ENCODE data around the gene NSUN5.
"Not testable (repeated sequence)": the region's sequence is repeated elsewhere in the genome, so short reads cannot be mapped to it uniquely, and the experiment has no call there.

The NSUN5 gene

GRCh38 chr7:73314271-73314670 lies 5.6 kb upstream of the NSUN5 start:
- Histone ChIP-seq H3K27me3 (ENCODE audit: insufficient read depth, poor library complexity, severe bottlenecking) (no peaks in the 10 kb centered on the region), H3K27ac (replicated peaks) (no peak overlapping the region), H3K4me3 (replicated peaks; ENCODE audit: insufficient read depth, low read length) (no peak overlapping the region)
- DNase-seq (ENCODE audit: low read depth in 1 of 2, low spot score in 1 of 2), result no peak
- no peak for TF ChIP-seq GABPA (IDR thresholded peaks at IDR 0.05; ENCODE audit: low read depth)
- no peak for TF ChIP-seq SPI1 (IDR thresholded peaks at IDR 0.05; ENCODE audit: borderline replicate concordance, low read depth)
- TF ChIP-seq, protein P1, sequence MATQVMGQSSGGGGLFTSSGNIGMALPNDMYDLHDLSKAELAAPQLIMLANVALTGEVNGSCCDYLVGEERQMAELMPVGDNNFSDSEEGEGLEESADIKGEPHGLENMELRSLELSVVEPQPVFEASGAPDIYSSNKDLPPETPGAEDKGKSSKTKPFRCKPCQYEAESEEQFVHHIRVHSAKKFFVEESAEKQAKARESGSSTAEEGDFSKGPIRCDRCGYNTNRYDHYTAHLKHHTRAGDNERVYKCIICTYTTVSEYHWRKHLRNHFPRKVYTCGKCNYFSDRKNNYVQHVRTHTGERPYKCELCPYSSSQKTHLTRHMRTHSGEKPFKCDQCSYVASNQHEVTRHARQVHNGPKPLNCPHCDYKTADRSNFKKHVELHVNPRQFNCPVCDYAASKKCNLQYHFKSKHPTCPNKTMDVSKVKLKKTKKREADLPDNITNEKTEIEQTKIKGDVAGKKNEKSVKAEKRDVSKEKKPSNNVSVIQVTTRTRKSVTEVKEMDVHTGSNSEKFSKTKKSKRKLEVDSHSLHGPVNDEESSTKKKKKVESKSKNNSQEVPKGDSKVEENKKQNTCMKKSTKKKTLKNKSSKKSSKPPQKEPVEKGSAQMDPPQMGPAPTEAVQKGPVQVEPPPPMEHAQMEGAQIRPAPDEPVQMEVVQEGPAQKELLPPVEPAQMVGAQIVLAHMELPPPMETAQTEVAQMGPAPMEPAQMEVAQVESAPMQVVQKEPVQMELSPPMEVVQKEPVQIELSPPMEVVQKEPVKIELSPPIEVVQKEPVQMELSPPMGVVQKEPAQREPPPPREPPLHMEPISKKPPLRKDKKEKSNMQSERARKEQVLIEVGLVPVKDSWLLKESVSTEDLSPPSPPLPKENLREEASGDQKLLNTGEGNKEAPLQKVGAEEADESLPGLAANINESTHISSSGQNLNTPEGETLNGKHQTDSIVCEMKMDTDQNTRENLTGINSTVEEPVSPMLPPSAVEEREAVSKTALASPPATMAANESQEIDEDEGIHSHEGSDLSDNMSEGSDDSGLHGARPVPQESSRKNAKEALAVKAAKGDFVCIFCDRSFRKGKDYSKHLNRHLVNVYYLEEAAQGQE (IDR thresholded peaks at IDR 0.05; ENCODE audit: insufficient replicate concordance, low read depth), result no peak
- no peak for TF ChIP-seq POLR2AphosphoS5 (IDR thresholded peaks at IDR 0.05; ENCODE audit: low read depth)
- TF ChIP-seq CTCF (IDR thresholded peaks at IDR 0.05; ENCODE audit: insufficient read depth, low read length), result no peak

DNA sequence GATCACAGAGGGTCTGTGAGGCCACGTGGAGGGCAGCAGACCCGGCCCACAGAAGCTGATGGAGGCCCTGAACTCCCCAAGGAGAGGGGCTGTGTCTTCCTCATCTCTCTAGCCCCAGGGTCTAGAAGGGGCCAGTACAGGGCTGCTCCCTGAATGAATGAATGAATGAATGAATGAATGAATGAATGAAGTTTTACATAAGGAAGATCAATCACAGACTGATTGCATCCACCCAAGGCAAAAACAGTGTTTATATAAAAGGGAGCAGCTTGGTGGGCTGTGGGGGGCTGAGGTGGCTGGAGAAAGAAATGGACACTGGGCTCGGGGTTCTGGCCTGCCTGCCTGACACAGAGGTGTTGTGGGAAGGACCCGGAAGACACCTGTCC lies 4.9 kb upstream of the NSUN5 start:
- H3K4me3 ChIP-seq (replicated peaks; ENCODE audit: insufficient read depth, low read length), result no peak overlapping the region
- H3K27me3 ChIP-seq (ENCODE audit: insufficient read depth, poor library complexity, severe bottlenecking), result no peaks in the 10 kb centered on the region
- TF ChIP-seq SPI1 (IDR thresholded peaks at IDR 0.05; ENCODE audit: borderline replicate concordance, low read depth) (no peak), CTCF (IDR thresholded peaks at IDR 0.05; ENCODE audit: insufficient read depth, low read length) (no peak), POLR2AphosphoS5 (IDR thresholded peaks at IDR 0.05; ENCODE audit: low read depth) (no peak)
- TF ChIP-seq, protein P1 (IDR thresholded peaks at IDR 0.05; ENCODE audit: insufficient replicate concordance, low read depth), result no peak
- H3K27ac ChIP-seq (replicated peaks), result no peak overlapping the region
- DNase-seq (ENCODE audit: low read depth in 1 of 2, low spot score in 1 of 2), result no peak

DNA sequence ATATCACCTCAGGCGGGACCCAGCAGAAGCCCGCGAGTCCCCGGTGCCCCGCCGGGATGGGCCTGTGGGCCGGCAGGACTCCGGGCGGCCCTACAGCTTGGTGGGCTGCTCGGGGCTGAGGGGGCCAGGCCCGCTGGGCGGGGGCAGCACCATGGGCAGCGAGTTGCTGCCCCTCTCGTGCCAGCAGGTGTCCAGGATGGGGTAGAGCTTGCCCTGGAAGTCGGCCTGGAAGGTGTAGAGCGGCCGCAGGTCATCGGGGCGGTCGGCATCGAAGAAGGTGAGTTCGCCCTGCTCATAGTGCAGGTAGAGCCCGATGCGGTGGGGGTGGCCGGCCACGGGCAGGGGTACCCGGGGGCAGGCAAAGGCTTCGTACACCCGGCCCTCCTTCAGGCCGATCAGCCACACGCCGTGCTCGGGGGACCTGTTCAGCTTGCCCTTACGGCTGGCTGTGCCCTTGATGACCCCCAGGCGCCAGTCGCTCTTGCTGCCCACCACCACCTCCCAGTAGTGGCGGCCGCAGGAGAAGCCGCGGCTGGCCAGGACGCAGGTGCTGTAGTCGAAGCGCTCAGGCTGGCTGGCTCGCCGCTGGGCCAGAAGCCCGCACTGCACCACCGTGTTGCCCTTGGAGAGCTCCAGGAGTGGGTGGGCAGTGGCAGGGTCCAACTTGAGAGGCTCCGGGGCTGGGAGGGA lies 4.3 kb upstream of the NSUN5 start:
- TF ChIP-seq GABPA (IDR thresholded peaks at IDR 0.05; ENCODE audit: low read depth) (no peak), CTCF (IDR thresholded peaks at IDR 0.05; ENCODE audit: insufficient read depth, low read length) (no peak), SPI1 (IDR thresholded peaks at IDR 0.05; ENCODE audit: borderline replicate concordance, low read depth) (no peak), POLR2AphosphoS5 (IDR thresholded peaks at IDR 0.05; ENCODE audit: low read depth) (no peak)
- TF ChIP-seq, protein P1 (IDR thresholded peaks at IDR 0.05; ENCODE audit: insufficient replicate concordance, low read depth), result no peak
- no peak overlapping the region for H3K4me3 ChIP-seq (replicated peaks; ENCODE audit: insufficient read depth, low read length)
- DNase-seq (ENCODE audit: low read depth in 1 of 2, low spot score in 1 of 2), result no peak
- H3K27ac ChIP-seq (replicated peaks), result no peak overlapping the region
- H3K27me3 ChIP-seq (ENCODE audit: insufficient read depth, poor library complexity, severe bottlenecking), result no peaks in the 10 kb centered on the region

- not testable (repeated sequence) for H3K27me3 ChIP-seq (ENCODE audit: insufficient read depth, poor library complexity, severe bottlenecking); DNase-seq (ENCODE audit: low read depth in 1 of 2, low spot score in 1 of 2); H3K27ac ChIP-seq (replicated peaks); H3K4me3 ChIP-seq (replicated peaks; ENCODE audit: insufficient read depth, low read length)
Observed at GRCh38 chr7:73311421-73311820, 2.8 kb upstream of the NSUN5 start.
